HCT116 (cell line): ENCODE data around the gene CALN1. TPM values are rescaled to one million over a fixed set of nuclear protein-coding genes. Genes with fewer than 3 reads are reported as not detected.

Experiments used
- ATAC-seq: fragments of 200-7000 bp; cut with Tn5 transposase; 2 replicates; pipeline ENCODE4 v1.9.1; 2020; ENCODE audit warnings: mild to moderate bottlenecking, moderate library complexity
- BruUV-seq: library from RNA; stranded (reverse); fragments of 400-500 nt; replicated peaks from 2 replicates; lab custom pipeline; 2021; lab: Mats Ljungman, UMichigan
- CTCF ChIA-PET: fragments of 300-600 bp; sonication (Branson Sonifier 250); formaldehyde crosslinking; loops from one replicate; lab custom pipeline; 2021; ENCODE audit warnings: antibody characterized with exemption; lab: Charles Lee
- POLR2A ChIA-PET: fragments of 300-600, 350-600 bp; sonication (Branson Sonifier 250); formaldehyde crosslinking; loops from one replicate; lab custom pipeline; 2021; ENCODE audit warnings: antibody characterized with exemption; lab: Charles Lee
- RAD21 ChIA-PET, 2 experiments: fragments of 300-600 bp; sonication (Branson Sonifier 250); formaldehyde crosslinking; loops; one replicate each; lab custom pipeline; 2023; ENCODE audit warnings: low total read pairs in 2 of 2; ENCODE audit not compliant: uncharacterized antibody in 2 of 2, unreplicated experiment in 2 of 2, low non-redundant PET in 1 of 2; lab: Charles Lee
- DNase-seq: peaks from one replicate; pipeline ENCODE4 v3.0.0-alpha.2; 2010; ENCODE audit warnings: low read depth, low spot score
- H2AFZ ChIP-seq: fragments of 200-600 bp; shearing (Covaris generic), sonication (generic); 2 replicates; pipeline ENCODE4 v1.6.1; 2017; ENCODE audit warnings: low read depth, mixed run types, mixed read lengths, antibody characterized with exemption, low read length; ENCODE audit not compliant: poor library complexity, severe bottlenecking
- H3K27ac ChIP-seq: 2 replicates; pipeline ENCODE4 v1.5.1; 2012; ENCODE audit warnings: low read depth, low read length
- H3K27me3 ChIP-seq: fragments of 200-600 bp; sonication (generic); 2 replicates; pipeline ENCODE4 v1.6.1; 2016; ENCODE audit warnings: mixed run types, low read length, mixed read lengths; ENCODE audit not compliant: insufficient read depth
- H3K36me3 ChIP-seq, 2 experiments: fragments of 200-500 bp in 1 of 2; fragments of 200-600 bp in 1 of 2; sonication (Bioruptor generic) in 1 of 2; sonication (generic) in 1 of 2; 2 replicates each; pipeline versions ENCODE4 v1.5.1 to v1.6.1; 2014 to 2016; ENCODE audit warnings: low read length in 2 of 2, inconsistent platforms in 1 of 2, mixed read lengths in 1 of 2, mixed run types in 1 of 2; ENCODE audit not compliant: insufficient read depth in 2 of 2, control insufficient read depth in 1 of 2
- H3K4me1 ChIP-seq, 2 experiments: fragments of 200-600 bp in 1 of 2; sonication (generic) in 1 of 2; 2 replicates each; pipeline versions ENCODE4 v1.5.1 to v1.6.1; 2012 to 2017; ENCODE audit warnings: low read length in 2 of 2, inconsistent platforms in 1 of 2, mild to moderate bottlenecking in 1 of 2, mixed read lengths in 1 of 2, mixed run types in 1 of 2, moderate library complexity in 1 of 2; ENCODE audit not compliant: insufficient read depth in 2 of 2, control insufficient read depth in 1 of 2
- H3K4me2 ChIP-seq: fragments of 200-600 bp; sonication (generic); 2 replicates; pipeline ENCODE4 v1.6.1; 2017; ENCODE audit warnings: mixed run types, low read length, mixed read lengths
- H3K4me3 ChIP-seq, 2 experiments: fragments of 200-600 bp in 1 of 2; sonication (generic) in 1 of 2; replicated peaks in 1 of 2; 2 replicates each; pipeline ENCODE4 v1.5.1; 2011 to 2016; ENCODE audit warnings: low read length in 2 of 2, control low read depth in 1 of 2, low read depth in 1 of 2, mild to moderate bottlenecking in 1 of 2, mixed read lengths in 1 of 2, mixed run types in 1 of 2
- H3K79me2 ChIP-seq: fragments of 200-600 bp; sonication (generic); 2 replicates; pipeline ENCODE4 v1.6.1; 2017; ENCODE audit warnings: mild to moderate bottlenecking, mixed run types, low read length, moderate library complexity, mixed read lengths; ENCODE audit not compliant: insufficient read depth
- H3K9ac ChIP-seq: fragments of 200-600 bp; sonication (generic); 2 replicates; pipeline ENCODE4 v1.6.1; 2016; ENCODE audit warnings: low read length, mixed read lengths
- H3K9me2 ChIP-seq: fragments of 200-600 bp; sonication (generic), shearing (Covaris generic); 2 replicates; pipeline ENCODE4 v1.6.1; 2017; ENCODE audit warnings: mixed run types, mild to moderate bottlenecking, moderate library complexity; ENCODE audit not compliant: insufficient read depth
- H3K9me3 ChIP-seq, 2 experiments: fragments of 200-500 bp in 1 of 2; fragments of 200-600 bp in 1 of 2; sonication (Bioruptor generic) in 1 of 2; sonication (generic) in 1 of 2; 2 replicates each; pipeline ENCODE4 v1.6.1; 2014 to 2017; ENCODE audit warnings: low read length in 2 of 2, mixed read lengths in 2 of 2, inconsistent platforms in 1 of 2, low read depth in 1 of 2, mild to moderate bottlenecking in 1 of 2, mixed run types in 1 of 2, moderate library complexity in 1 of 2; ENCODE audit not compliant: control insufficient read depth in 1 of 2, insufficient read depth in 1 of 2
- H4K20me1 ChIP-seq: fragments of 200-600 bp; sonication (generic), shearing (Covaris generic); 2 replicates; pipeline ENCODE4 v1.6.1; 2017; ENCODE audit warnings: mixed run types, mild to moderate bottlenecking, moderate library complexity; ENCODE audit not compliant: insufficient read depth
- CBX3 ChIP-seq: IDR thresholded peaks from 2 replicates; pipeline ENCODE4 v1.6.1; 2012; ENCODE audit warnings: low read depth
- CTCF ChIP-seq, 3 experiments: fragments of 200-600 bp in 1 of 3; sonication (generic) in 1 of 3; IDR thresholded peaks in 2 of 3; conservative IDR thresholded peaks in 1 of 3; 2 replicates each; pipeline ENCODE4 v1.5.1; 2012 to 2017; ENCODE audit warnings: low read depth in 2 of 3, low read length in 2 of 3, antibody characterized with exemption in 1 of 3, borderline replicate concordance in 1 of 3, control low read depth in 1 of 3, mild to moderate bottlenecking in 1 of 3, mixed read lengths in 1 of 3, mixed run types in 1 of 3, moderate library complexity in 1 of 3; ENCODE audit not compliant: insufficient read depth in 1 of 3
- EGR1 ChIP-seq: IDR thresholded peaks from 2 replicates; pipeline ENCODE4 v1.6.1; 2012; ENCODE audit warnings: low read depth
- ELF1 ChIP-seq: IDR thresholded peaks from 2 replicates; pipeline ENCODE4 v1.6.1; 2012; ENCODE audit warnings: low read depth, borderline replicate concordance
- EZH2phosphoT487 ChIP-seq: fragments of 200-600 bp; IDR thresholded peaks from 2 replicates; pipeline ENCODE4 v1.6.1; 2018; ENCODE audit warnings: antibody characterized with exemption, borderline replicate concordance
- MAX ChIP-seq: IDR thresholded peaks from 2 replicates; pipeline ENCODE4 v1.6.1; 2012
- POLR2A ChIP-seq: IDR thresholded peaks from 2 replicates; pipeline ENCODE4 v1.7.0; 2011; ENCODE audit warnings: borderline replicate concordance; ENCODE audit not compliant: insufficient read depth, insufficient read length; ENCODE audit errors: extremely low read depth
- RAD21 ChIP-seq: IDR thresholded peaks from 2 replicates; pipeline ENCODE4 v1.6.1; 2012; ENCODE audit warnings: low read depth, mild to moderate bottlenecking
- TCF7L2 ChIP-seq: IDR thresholded peaks from 2 replicates; pipeline ENCODE4 v1.7.0; 2011; ENCODE audit warnings: borderline replicate concordance, inconsistent platforms; ENCODE audit not compliant: insufficient read depth, insufficient read length; ENCODE audit errors: extremely low read depth
- intact Hi-C: fragments of 100-400 bp; cut with micrococcal nuclease; formaldehyde crosslinking; loops from 2 replicates; pipeline ENCODE4 v1.10.0; 2022
- total RNA-seq: library from RNA; stranded (reverse); gene quantifications from one replicate; pipeline ENCODE4 v1.2.1, GENCODE V29; 2021; ENCODE audit not compliant: unreplicated experiment

Gene CALN1
- total RNA-seq, 1 experiment from 2014 or later: 0.17 TPM

GRCh38 chr7:72292794-72293193, 119.3 kb downstream of the CALN1 start:
- H4K20me1 ChIP-seq: no peaks in the 10 kb centered on the region
- no peaks in the 10 kb centered on the region for H3K4me1 ChIP-seq
- H3K9me3 ChIP-seq: no peaks in the 10 kb centered on the region
- no peak overlapping the region for H3K4me3 ChIP-seq
- TF ChIP-seq MAX: no peak
- no peak for TF ChIP-seq CTCF (IDR thresholded peaks at IDR 0.05 in 2 of 3, conservative IDR thresholded peaks at IDR 0.05 in 1 of 3; ENCODE audit: borderline replicate concordance in 1 of 3, insufficient read depth in 1 of 3, low read depth in 2 of 3, low read length in 2 of 3)
- no peak for TF ChIP-seq EGR1
- no peak for TF ChIP-seq EZH2phosphoT487
- no peak for TF ChIP-seq TCF7L2
- TF ChIP-seq RAD21: no peak
- no peak for TF ChIP-seq ELF1
- ChIA-PET RAD21 (no interaction called here), POLR2A (no interaction called here), CTCF (no interaction called here)
- H3K9me2 ChIP-seq: no peaks in the 10 kb centered on the region
- DNase-seq (no peak), ATAC-seq (no peak)
- intact Hi-C loops: no loop called here
- no peaks in the 10 kb centered on the region for H3K27me3 ChIP-seq
- H3K79me2 ChIP-seq: no peaks in the 10 kb centered on the region
- no peak overlapping the region for H2AFZ ChIP-seq
- H3K36me3 ChIP-seq: no peaks in the 10 kb centered on the region
- no peak overlapping the region for H3K9ac ChIP-seq
- H3K27ac ChIP-seq: no peak overlapping the region
- no TSS peak for BruUV-seq
- H3K4me2 ChIP-seq: no peak overlapping the region

- 0 out of 6 replicates have a peak, but pooled peaks of 1 of the 3 experiments have one; percentile 10 for TF ChIP-seq CTCF (IDR thresholded peaks at IDR 0.05 in 2 of 3, conservative IDR thresholded peaks at IDR 0.05 in 1 of 3; ENCODE audit: borderline replicate concordance in 1 of 3, insufficient read depth in 1 of 3, low read depth in 2 of 3, low read length in 2 of 3)
- no peak for TF ChIP-seq ELF1
- no peak for TF ChIP-seq POLR2A
- no peak for TF ChIP-seq CBX3
- Histone ChIP-seq H3K36me3 (no peaks in the 10 kb centered on the region), H3K9me3 (no peaks in the 10 kb centered on the region), H3K27me3 (no peaks in the 10 kb centered on the region), H3K79me2 (no peaks in the 10 kb centered on the region), H3K4me3 (no peak overlapping the region), H3K4me2 (no peak overlapping the region), H4K20me1 (no peaks in the 10 kb centered on the region), H3K27ac (no peak overlapping the region), H2AFZ (no peak overlapping the region), H3K4me1 (no peaks in the 10 kb centered on the region), H3K9me2 (no peaks in the 10 kb centered on the region), H3K9ac (no peak overlapping the region)
- BruUV-seq: no TSS peak
- DNase-seq: no peak
- ATAC-seq: no peak
- ChIA-PET RAD21 (no interaction called here), CTCF (no interaction called here), POLR2A (no interaction called here)
- intact Hi-C loops: no loop called here
Measured at GRCh38 chr7:72292118-72292517, 120.0 kb downstream of the CALN1 start.
